ENCODE data around the gene TYK2. TPM values are rescaled to one million over a fixed set of nuclear protein-coding genes. Genes with fewer than 3 reads are reported as not detected.
"Not testable (repeated sequence)": the region's sequence is repeated elsewhere in the genome, so short reads cannot be mapped to it uniquely, and the experiment has no call there.

TYK2 gene
- total RNA-seq, 4 donors from 2014 or later, result 40.8 to 77.2 (median 53.9) TPM

DNA sequence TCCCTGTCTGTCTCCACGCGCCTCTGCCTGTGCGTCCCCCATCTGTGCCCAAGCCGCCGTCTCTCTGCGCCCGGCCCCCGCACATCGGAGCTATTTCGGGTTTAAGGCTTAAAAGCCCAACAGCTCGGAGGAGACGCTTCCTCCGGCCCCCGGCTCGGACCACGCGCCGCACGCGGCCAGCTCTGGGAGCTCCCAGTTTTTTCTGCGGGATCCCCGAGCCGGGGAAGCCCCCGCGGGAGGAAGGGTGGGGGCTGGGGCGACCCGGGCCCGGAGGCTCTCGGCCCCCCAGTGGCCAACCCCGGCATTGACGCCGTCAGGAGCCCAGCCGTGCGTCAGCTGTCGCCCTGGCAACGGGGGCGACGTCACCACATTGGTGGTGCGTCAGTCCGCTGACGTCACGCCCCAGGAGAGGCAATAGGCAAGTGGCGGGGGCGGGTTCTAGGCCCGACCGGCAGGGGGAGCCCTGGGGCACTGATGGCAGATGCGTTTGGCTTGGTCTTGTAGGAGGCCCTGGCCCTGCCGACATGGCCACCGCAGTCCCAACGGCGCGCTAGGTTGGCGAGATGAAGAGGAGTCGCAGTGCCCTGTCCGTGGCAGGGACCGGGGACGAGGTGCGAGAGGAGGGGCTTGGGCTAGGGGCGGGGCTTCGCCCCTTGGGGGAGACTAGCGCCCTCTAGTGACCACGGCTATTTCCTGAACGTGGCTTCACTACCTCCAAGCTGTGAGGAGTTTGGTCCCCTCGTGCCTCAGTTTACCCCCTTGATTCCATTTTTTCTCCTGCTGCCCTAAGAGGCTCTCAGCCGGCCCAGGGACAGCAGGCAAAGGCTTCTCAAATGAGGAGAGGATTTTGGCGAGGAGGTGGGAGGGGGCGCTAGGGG lies 36.2 kb upstream of the TYK2 start:
- no peaks in the 10 kb centered on the region for H3K36me3 ChIP-seq

GRCh38 chr19:10416083-10416379 lies 35.7 kb upstream of the TYK2 start:
- 3% methylated on average over 6 to 7 of the region's 9 CpGs for WGBS, 2 donors (ENCODE audit: low coverage in 1 of 2)
- H3K4me3 ChIP-seq, result peak overlapping the region in 1 of 2 donors; percentile 40
- H3K36me3 ChIP-seq, result no peaks in the 10 kb centered on the region
- peaks cover 0 to 46% (median 30%) of the 10 kb centered on the region in 3 donors for H3K4me1 ChIP-seq
- no peak for ATAC-seq
- TF ChIP-seq POLR2A (IDR thresholded peaks at IDR 0.05) (no peak), EP300 (IDR thresholded peaks at IDR 0.05) (no peak), CTCF (IDR thresholded peaks at IDR 0.05) (no peak)
- H3K27ac ChIP-seq, result peak overlapping the region in 1 of 4 donors; percentile 49
- H3K9me3 ChIP-seq, result peaks cover 0 to 14% (median 0%) of the 10 kb centered on the region in 3 donors
- peaks cover 74% of the 10 kb centered on the region for H3K27me3 ChIP-seq

More for the DNA sequence above, 36.2 kb upstream of the TYK2 start:
- TF ChIP-seq CTCF (IDR thresholded peaks at IDR 0.05), result peak in 3 of 4 experiments; percentile 55 to 80 (median 65)
- TF ChIP-seq POLR2AphosphoS5 (IDR thresholded peaks at IDR 0.05), result no peak
- H3K4me1 ChIP-seq, result peaks cover 0 to 50% (median 30%) of the 10 kb centered on the region in 3 donors
- H3K4me3 ChIP-seq, result peak overlapping the region; percentile 2 to 40
- WGBS, 2 donors (ENCODE audit: low coverage in 1 of 2), result 10% methylated on average over 2 of the region's 67 CpGs; no CpG with 5 or more reads in 1 of the 2 donors
- H3K27me3 ChIP-seq, result peaks cover 77% of the 10 kb centered on the region
- ATAC-seq, result peak; percentile 71
- peak overlapping the region in 1 of 4 donors; percentile 49 for H3K27ac ChIP-seq
- peaks cover 0 to 14% (median 0%) of the 10 kb centered on the region in 3 donors for H3K9me3 ChIP-seq

DNA sequence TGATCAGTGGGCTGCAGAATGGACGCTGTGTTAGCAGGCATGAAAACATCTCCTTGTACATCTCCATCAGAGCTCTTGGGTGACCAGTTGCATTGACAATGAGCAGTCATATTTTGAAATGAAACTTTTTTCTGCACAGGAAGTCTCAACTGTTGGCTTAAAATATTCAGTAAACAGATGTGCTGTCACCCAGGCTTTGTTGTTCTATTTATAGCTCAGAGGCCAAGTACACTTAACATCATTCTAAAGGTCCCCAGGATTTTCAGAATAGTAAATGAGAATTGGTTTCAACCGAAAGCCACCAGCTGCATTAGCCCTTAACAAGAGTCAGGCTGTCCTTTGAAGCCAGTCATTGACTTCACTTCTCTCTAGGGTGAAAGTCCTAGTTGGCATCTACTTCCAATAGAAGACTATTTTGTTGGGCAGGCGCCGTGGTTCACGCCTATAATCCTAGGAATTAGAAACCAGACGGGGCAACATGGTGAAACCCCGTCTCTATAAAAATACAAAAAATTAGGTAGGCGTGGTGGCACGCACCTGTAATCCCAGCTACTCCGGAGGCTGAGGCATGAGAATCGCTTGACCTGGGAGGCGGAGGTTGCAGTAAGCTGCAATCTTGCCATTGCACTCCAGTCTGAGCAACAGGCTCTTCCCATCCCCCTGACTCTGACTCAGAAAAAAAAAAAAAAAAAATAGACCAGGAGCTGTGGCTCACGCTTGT lies 32.0 kb upstream of the TYK2 start:
- no peak for ATAC-seq
- WGBS, 2 donors (ENCODE audit: low coverage in 1 of 2), result 62 to 75% methylated on average over 7 of the region's 13 CpGs
- peaks cover 0 to 18% (median 10%) of the 10 kb centered on the region in 3 donors for H3K4me1 ChIP-seq
- no peak overlapping the region for H3K4me3 ChIP-seq
- peaks cover 72% of the 10 kb centered on the region for H3K27me3 ChIP-seq
- H3K9me3 ChIP-seq, result peaks cover 0 to 14% (median 0%) of the 10 kb centered on the region in 3 donors
- no peaks in the 10 kb centered on the region for H3K36me3 ChIP-seq
- TF ChIP-seq POLR2AphosphoS5 (IDR thresholded peaks at IDR 0.05) (no peak), EP300 (IDR thresholded peaks at IDR 0.05) (no peak), POLR2A (IDR thresholded peaks at IDR 0.05) (no peak), CTCF (IDR thresholded peaks at IDR 0.05) (no peak)
- no peak overlapping the region for H3K27ac ChIP-seq

DNA sequence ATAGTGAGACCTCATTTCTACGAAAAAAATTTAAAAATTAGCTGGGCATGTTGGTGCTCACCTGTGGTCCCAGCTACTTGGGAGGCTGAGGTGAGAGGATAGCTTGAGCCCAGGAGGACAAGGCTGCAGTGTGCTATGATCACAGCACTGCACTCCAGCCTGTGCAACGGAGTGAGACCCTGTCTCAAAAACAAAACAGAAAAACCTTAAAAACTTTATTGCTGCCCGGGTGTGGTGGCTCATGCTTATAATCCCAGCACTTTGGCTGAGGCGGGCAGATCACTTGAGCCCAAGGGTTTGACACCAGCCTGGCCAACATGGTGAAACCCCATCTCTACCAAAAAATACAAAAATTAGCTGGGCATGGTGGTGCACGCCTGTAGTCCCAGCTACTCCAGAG lies 30.9 kb upstream of the TYK2 start:
- peaks cover 72% of the 10 kb centered on the region for H3K27me3 ChIP-seq
- H3K4me1 ChIP-seq, H3K36me3 ChIP-seq, H3K4me3 ChIP-seq, H3K27ac ChIP-seq, ATAC-seq: not testable (repeated sequence)
- WGBS, 2 donors (ENCODE audit: low coverage in 1 of 2), result 76 to 92% methylated on average over 2 of the region's 5 CpGs
- peaks cover 0 to 14% (median 0%) of the 10 kb centered on the region in 3 donors for H3K9me3 ChIP-seq

- Histone ChIP-seq H3K4me3 (no peak overlapping the region), H3K4me1 (peaks cover 0 to 18% (median 9%) of the 10 kb centered on the region in 3 donors), H3K27ac (no peak overlapping the region), H3K27me3 (peaks cover 74% of the 10 kb centered on the region), H3K36me3 (no peaks in the 10 kb centered on the region), H3K9me3 (peaks cover 0 to under 1% (median 0%) of the 10 kb centered on the region in 3 donors)
- ATAC-seq, result no peak
- TF ChIP-seq EP300 (IDR thresholded peaks at IDR 0.05) (no peak), CTCF (IDR thresholded peaks at IDR 0.05) (no peak), POLR2A (IDR thresholded peaks at IDR 0.05) (no peak), POLR2AphosphoS5 (IDR thresholded peaks at IDR 0.05) (no peak)
- WGBS, 2 donors (ENCODE audit: low coverage in 1 of 2), result 65 to 79% methylated on average over 7 to 12 of the region's 18 CpGs
These were observed 28.3 kb upstream of the TYK2 start for GRCh38 chr19:10408511-10409283.
